ENCODE measurements around the gene COL18A1.
"Not testable (repeated sequence)": the region's sequence is repeated elsewhere in the genome, so short reads cannot be mapped to it uniquely, and the experiment has no call there.

The COL18A1 gene

DNA sequence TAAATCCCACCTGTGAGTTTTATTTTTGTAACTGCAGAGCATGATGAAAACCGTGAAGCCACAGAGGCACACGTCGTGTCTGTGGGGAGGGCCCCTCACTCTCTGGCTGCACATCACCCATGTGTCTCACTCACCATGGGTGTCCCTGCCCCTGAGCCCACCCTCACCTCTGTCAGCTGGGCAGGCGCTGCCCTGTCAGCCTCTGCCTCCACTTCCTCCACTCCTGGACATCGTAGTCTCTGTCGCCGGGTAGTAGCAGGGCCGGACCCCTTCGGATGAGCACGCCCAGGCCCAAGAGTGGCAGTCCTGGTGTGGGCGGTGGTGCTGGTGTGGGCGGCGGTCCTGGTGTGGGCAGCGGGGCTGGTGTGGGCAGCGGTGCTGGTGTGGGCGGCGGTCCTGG is 37.3 kb downstream of the COL18A1 start:
- no peak for DNase-seq (ENCODE audit: low spot score)
- in situ Hi-C loops (cut with MboI; ENCODE audit: low sequenced_read_pairs, unreplicated experiment): loop anchor here (25.0 kb wide), 1 partner anchor 305 kb away; no protein-coding TSS in a partner anchor
- TF ChIP-seq, protein P1, sequence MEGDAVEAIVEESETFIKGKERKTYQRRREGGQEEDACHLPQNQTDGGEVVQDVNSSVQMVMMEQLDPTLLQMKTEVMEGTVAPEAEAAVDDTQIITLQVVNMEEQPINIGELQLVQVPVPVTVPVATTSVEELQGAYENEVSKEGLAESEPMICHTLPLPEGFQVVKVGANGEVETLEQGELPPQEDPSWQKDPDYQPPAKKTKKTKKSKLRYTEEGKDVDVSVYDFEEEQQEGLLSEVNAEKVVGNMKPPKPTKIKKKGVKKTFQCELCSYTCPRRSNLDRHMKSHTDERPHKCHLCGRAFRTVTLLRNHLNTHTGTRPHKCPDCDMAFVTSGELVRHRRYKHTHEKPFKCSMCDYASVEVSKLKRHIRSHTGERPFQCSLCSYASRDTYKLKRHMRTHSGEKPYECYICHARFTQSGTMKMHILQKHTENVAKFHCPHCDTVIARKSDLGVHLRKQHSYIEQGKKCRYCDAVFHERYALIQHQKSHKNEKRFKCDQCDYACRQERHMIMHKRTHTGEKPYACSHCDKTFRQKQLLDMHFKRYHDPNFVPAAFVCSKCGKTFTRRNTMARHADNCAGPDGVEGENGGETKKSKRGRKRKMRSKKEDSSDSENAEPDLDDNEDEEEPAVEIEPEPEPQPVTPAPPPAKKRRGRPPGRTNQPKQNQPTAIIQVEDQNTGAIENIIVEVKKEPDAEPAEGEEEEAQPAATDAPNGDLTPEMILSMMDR (IDR thresholded peaks at IDR 0.05; ENCODE audit: borderline replicate concordance, control extremely low read depth, extremely low read depth, insufficient read depth, missing control alignments): no peak

DNA sequence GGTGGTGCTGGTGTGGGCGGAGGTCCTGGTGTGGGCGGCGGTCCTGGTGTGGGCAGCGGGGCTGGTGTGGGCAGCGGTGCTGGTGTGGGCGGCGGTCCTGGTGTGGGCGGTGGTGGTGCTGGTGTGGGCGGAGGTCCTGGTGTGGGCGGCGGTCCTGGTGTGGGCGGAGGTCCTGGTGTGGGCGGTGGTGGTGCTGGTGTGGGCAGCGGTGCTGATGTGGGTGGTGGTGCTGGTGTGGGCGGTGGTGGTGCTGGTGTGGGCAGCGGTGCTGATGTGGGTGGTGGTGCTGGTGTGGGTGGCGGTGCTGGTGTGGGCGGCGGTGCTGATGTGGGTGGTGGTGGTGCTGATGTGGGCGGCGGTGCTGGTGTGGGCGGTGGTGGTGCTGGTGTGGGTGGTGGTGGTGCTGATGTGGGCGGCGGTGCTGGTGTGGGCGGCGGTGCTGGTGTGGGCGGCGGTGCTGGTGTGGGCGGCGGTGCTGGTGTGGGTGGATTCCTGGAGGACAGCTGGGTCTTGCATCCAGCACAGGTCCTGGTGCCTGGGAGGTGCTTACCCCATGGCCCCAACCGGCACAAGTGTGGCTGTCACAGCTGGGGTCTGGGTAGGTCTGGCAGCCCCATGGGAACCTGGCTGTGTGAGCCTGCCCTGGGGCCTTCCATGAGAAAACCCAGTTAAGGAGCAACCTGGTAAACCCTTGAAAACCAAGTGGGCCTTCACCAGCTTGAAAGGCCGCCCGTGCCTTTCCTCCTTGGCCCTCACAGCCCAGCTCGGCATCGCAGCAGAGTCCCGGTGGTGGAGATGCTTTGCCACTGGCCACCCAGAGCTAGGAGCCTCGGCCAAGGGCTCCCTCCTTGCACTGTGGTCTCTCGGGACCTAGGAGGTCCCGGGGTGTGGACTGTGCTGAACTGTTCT is 38.0 kb downstream of the COL18A1 start:
- DNase-seq (ENCODE audit: low spot score): not testable (repeated sequence)
- in situ Hi-C loops (cut with MboI; ENCODE audit: low sequenced_read_pairs, unreplicated experiment): loop anchor here (25.0 kb wide), 1 partner anchor 306 kb away; no protein-coding TSS in a partner anchor

DNA sequence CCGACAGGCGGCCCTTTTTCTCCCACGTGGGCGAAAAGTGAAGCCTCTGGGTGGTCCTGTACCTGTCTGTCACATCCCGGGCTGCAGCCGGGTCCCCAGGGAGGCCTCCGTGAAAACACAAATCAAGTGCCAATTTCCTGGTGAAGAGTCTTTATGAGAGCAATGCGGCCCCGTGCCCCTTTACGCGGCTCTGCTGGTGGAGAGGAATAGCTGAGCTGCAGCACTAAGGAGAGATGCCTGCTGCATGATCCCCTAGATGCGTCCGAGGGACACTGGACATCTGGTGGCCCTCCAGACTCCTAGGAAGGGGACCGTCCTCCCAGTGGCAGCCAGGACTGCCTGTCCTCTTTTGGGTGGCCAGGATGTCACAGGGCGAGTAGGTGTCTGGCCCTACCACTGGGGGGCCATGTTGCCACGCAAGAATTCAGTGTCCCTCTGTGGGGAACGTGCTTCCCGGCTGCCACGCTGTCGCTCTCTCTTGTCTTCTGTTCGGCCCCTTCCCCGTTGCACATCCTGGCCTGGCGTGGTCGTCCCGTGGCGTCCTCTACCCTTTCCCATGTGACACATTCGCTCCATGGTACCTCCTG is 38.7 kb downstream of the COL18A1 start:
- in situ Hi-C loops (cut with MboI; ENCODE audit: low sequenced_read_pairs, unreplicated experiment): loop anchor here (25.0 kb wide), 1 partner anchor 306 kb away; no protein-coding TSS in a partner anchor
- DNase-seq (ENCODE audit: low spot score): no peak
- TF ChIP-seq, protein P1 (IDR thresholded peaks at IDR 0.05; ENCODE audit: borderline replicate concordance, control extremely low read depth, extremely low read depth, insufficient read depth, missing control alignments): no peak

DNA sequence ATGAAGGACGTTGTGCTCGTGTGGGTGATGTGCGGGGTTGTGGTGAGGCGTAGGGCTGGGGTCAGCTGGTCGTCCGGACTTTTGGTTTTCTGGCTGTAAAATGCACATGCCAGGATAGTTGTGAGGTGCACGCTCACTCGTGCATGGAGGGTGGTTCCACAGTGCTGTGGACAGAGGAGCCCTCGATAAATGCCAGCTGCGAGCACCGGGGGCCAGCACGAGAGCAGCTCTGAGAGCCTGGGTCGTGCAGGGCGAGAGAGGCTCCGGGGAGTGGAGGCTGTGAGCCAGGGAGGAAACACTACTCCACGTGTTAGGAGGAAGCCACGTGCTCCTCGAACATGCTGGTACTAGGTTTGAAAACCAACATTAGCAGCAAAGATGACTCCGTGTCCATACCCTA is 39.4 kb downstream of the COL18A1 start:
- TF ChIP-seq, protein P1 (IDR thresholded peaks at IDR 0.05; ENCODE audit: borderline replicate concordance, control extremely low read depth, extremely low read depth, insufficient read depth, missing control alignments): no peak
- in situ Hi-C loops (cut with MboI; ENCODE audit: low sequenced_read_pairs, unreplicated experiment): loop anchor here (25.0 kb wide), 1 partner anchor 307 kb away; no protein-coding TSS in a partner anchor

DNA sequence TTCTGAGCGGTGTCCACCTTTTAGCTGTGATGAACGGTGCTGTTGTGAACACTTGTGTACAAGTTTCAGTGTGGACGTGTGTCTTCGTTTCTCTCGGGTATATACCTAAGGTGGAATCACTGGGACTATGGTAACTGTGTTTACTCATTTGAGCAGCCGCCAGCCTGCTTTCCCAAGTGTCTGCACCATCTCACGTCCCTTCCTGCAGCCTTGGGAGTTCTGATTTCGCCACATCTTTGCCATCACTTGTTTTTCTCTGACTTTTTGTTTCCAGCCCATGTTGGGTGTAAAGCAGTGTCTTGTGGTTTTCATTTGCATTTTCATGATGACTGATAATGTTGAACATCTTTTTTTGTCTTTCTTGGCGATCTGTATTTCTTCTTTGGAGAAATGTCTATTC is 40.4 kb downstream of the COL18A1 start:
- no peak for DNase-seq (ENCODE audit: low spot score)
- in situ Hi-C loops (cut with MboI; ENCODE audit: low sequenced_read_pairs, unreplicated experiment): loop anchor here (25.0 kb wide), 1 partner anchor 308 kb away; no protein-coding TSS in a partner anchor
- TF ChIP-seq, protein P1 (IDR thresholded peaks at IDR 0.05; ENCODE audit: borderline replicate concordance, control extremely low read depth, extremely low read depth, insufficient read depth, missing control alignments): no peak

More for the DNA sequence above, 39.4 kb downstream of the COL18A1 start:
- DNase-seq (ENCODE audit: low spot score): no peak

DNA sequence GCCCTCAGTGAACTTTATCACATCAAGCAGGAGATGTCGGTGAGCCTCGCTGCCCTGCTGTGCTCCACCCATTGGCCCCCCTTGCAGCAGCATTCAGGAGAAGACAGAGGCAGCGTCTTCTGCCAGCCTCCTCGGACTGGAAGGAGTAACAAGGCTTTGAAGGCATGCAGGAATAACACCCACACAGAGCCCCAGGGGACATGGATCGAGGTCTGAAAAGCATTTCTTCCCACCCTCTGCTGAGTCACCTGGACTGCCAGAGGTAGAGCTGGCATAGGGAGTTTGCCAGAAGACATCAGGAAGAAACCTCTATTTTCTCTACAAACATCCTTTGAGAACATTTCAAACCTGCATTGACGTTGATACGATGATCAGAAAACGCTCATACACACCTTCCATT is 42.9 kb downstream of the COL18A1 start:
- DNase-seq (ENCODE audit: low spot score): no peak
- TF ChIP-seq, protein P1 (IDR thresholded peaks at IDR 0.05; ENCODE audit: borderline replicate concordance, control extremely low read depth, extremely low read depth, insufficient read depth, missing control alignments): no peak
- in situ Hi-C loops (cut with MboI; ENCODE audit: low sequenced_read_pairs, unreplicated experiment): loop anchor here (25.0 kb wide), 1 partner anchor 311 kb away; no protein-coding TSS in a partner anchor
